IPS DF 6.9 (cell line): Measurements from ENCODE around the gene CMPK1.
"Not testable (repeated sequence)": the region's sequence is repeated elsewhere in the genome, so short reads cannot be mapped to it uniquely, and the experiment has no call there.

Experiments used
- DNase-seq: peaks from one replicate; pipeline ENCODE4 v3.0.0-alpha.2; 2013; ENCODE audit warnings: low read depth, low spot score
- H3K27ac ChIP-seq: one replicate; pipeline ENCODE4 v1.5.1; 2013; ENCODE audit warnings: low read length, control low read depth
- H3K27me3 ChIP-seq: 2 replicates; pipeline ENCODE4 v1.6.1; 2013; ENCODE audit warnings: mild to moderate bottlenecking, low read length; ENCODE audit not compliant: control insufficient read depth, insufficient read depth
- H3K36me3 ChIP-seq: 2 replicates; pipeline ENCODE4 v1.6.1; 2013; ENCODE audit warnings: low read length; ENCODE audit not compliant: control insufficient read depth, insufficient read depth
- H3K4me1 ChIP-seq: 2 replicates; pipeline ENCODE4 v1.6.1; 2013; ENCODE audit warnings: low read length; ENCODE audit not compliant: control insufficient read depth, insufficient read depth
- H3K4me3 ChIP-seq: 2 replicates; pipeline ENCODE4 v1.5.1; 2013; ENCODE audit warnings: mild to moderate bottlenecking, low read length
- H3K9me3 ChIP-seq: 2 replicates; pipeline ENCODE4 v1.6.1; 2013; ENCODE audit warnings: low read length, inconsistent platforms; ENCODE audit not compliant: control insufficient read depth, insufficient read depth
- WGBS: extraction: QIAGEN DNeasy Blood & Tissue Kit; methylation state at CpG from one replicate; pipeline ENCODE4 v1.1.7; 2013; ENCODE audit warnings: mixed read lengths, missing lambda C conversion rate; ENCODE audit not compliant: insufficient read length, insufficient coverage; 5-methylcytosine and 5-hydroxymethylcytosine counted together

The CMPK1 gene, protein sequence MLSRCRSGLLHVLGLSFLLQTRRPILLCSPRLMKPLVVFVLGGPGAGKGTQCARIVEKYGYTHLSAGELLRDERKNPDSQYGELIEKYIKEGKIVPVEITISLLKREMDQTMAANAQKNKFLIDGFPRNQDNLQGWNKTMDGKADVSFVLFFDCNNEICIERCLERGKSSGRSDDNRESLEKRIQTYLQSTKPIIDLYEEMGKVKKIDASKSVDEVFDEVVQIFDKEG

DNA sequence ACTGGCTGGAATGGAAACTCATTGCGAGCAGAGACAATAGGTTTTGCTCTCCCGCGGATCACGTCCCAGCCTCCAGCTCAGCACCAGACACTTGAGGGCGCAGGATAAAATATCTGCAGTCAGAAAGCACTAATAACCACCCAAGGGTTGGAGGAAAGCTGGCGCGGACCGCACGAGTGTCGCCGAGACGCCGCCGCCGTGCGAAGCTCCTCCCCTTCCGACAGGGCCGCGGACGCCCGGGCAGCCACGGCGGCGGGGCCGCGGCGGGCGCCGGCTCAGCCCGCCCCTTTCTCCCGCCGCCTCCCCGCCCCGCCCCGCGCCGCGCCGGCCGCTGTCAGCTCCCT is at the start of gene CMPK1:
TSS of gene CMPK1 (plus strand) at position 213 of the 344 bp plus-strand sequence. CDS start 156 bp downstream, outside the sequence.
- H3K4me1 ChIP-seq: no peaks in the 10 kb centered on the region
- no CpG with 5 or more reads among the region's 40 CpGs for WGBS
- H3K9me3 ChIP-seq: no peaks in the 10 kb centered on the region
- no peaks in the 10 kb centered on the region for H3K36me3 ChIP-seq
- H3K27ac ChIP-seq: no peak within 1 kb of the TSS
- peak; percentile 22 for DNase-seq
- peak within 1 kb of the TSS; percentile 68 for H3K4me3 ChIP-seq
- H3K27me3 ChIP-seq: no peaks in the 10 kb centered on the region

DNA sequence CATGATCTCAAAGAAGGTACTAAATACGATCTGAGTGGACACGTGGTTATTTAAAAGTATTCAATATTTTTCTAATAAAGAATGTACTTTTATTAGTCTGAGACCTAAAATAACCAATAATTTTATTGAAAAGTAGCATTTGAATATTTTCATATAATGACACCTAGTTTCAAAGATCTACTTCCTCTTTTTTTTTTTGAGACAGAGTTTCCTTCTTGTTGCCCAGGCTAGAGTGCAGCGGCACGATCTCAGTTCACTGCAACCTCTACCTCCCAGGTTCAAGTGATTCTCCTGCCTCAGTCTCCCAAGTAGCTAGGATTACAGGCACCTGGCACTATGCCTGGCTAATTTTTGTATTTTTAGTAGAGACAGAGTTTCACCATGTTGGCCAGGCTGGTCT is 45.5 kb upstream of the CMPK1 start:
- WGBS: no CpG with 5 or more reads among the region's 4 CpGs
- not testable (repeated sequence) for H3K4me1 ChIP-seq, H3K36me3 ChIP-seq, DNase-seq, H3K9me3 ChIP-seq, H3K4me3 ChIP-seq, H3K27ac ChIP-seq, H3K27me3 ChIP-seq

DNA sequence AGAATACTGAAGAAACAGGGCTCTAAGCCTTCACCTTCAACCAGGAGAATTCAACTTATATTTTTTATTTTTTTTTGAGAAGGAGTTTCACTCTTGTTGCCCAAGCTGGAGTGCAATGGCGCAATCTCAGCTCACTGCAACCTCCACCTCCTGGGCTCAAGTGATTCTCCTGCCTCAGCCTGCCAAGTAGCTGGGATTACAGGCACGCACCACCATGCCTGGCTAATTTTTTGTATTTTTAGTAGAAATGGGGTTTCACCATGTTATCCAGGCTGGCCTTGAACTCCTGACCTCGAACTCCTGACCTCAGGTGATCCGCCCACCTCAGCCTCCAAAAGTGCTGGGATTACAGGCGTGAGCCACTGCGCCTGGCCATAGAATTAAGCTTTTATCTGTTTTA is 38.7 kb upstream of the CMPK1 start:
- no CpG with 5 or more reads among the region's 6 CpGs for WGBS
- H3K9me3 ChIP-seq, DNase-seq, H3K27me3 ChIP-seq, H3K4me1 ChIP-seq, H3K4me3 ChIP-seq, H3K27ac ChIP-seq, H3K36me3 ChIP-seq: not testable (repeated sequence)

DNA sequence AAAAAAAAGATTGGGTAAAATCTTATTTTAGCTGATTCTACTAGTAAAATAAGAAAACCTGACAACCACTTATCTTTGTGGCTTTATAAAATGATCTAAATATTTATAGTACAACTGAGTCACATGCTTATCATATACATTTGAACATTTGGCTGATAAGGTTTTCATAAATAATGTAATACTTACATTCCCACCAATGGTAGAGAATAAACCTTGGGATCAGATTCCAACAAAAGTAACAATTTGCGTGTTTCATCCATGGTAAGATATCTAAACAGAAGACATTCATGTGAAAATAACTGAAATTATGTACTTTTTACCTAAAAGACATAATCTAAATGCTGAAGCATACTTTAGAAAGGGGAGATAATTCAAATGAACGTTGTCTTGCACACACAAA is 38.0 kb upstream of the CMPK1 start:
- peaks cover 2% of the 10 kb centered on the region; the same call in 1 of the 2 replicates for H3K36me3 ChIP-seq

DNA sequence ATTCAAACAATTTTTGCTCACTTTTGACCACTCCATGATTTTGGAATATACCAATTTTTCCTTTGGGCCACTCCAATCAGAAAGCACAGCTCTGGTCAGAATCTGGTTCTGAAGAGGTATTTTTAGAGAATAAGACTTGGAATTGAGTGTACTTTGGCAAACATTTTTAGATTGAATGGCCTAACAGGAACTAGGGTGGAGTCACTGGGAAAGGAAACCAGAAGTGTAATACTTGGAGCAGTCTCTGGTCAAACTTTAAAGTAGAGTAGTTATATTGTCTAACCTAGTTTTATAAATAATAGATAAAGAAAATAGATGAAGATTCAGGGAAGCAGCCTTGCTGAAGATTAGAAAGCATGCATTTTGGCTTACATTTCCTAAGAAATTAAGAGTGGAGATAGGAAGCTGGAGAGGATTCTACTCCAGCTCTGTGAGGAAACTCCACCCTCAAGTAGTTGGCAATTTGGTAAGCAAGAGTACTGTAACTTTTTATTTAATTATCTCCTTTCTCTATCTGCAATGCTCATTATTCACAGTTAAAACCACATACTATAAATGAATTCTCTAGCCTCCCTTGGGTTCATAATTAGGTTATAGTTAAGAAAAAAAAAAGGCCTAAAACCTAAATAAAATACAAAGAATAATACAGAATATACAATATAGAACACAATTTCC is 35.4 kb upstream of the CMPK1 start:
- Histone ChIP-seq H3K4me3 (no peak overlapping the region), H3K36me3 (peaks cover 17% of the 10 kb centered on the region; the same call in 1 of the 2 replicates), H3K27ac (no peak overlapping the region), H3K9me3 (no peaks in the 10 kb centered on the region), H3K4me1 (no peaks in the 10 kb centered on the region), H3K27me3 (no peaks in the 10 kb centered on the region)
- DNase-seq: no peak

More for the DNA sequence above, 38.0 kb upstream of the CMPK1 start:
- no peak overlapping the region for H3K27ac ChIP-seq
- DNase-seq: no peak
- H3K4me3 ChIP-seq: no peak overlapping the region
- no CpG with 5 or more reads among the region's 2 CpGs for WGBS
- H3K4me1 ChIP-seq: no peaks in the 10 kb centered on the region
- H3K27me3 ChIP-seq: no peaks in the 10 kb centered on the region
- H3K9me3 ChIP-seq: no peaks in the 10 kb centered on the region

DNA sequence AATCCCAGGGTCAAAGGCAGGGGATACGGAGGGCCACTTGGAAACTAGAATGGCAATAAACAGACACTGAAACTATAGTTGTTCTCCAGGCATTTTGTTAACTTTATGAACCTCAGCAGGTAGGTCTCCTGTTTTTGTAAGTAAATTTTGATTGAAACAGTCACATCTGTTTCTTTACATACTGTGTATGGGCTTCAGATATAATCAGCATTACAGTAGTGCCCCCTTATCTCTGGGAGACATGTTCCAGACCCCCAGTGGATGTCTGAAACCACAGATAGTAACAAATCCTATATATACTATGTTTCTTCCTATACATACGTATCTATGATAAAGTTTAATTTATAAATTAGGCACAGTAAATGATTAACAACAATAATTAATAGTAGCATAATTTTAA is 31.1 kb upstream of the CMPK1 start:
- Histone ChIP-seq H3K36me3 (peaks cover 15% of the 10 kb centered on the region; the same call in 1 of the 2 replicates), H3K27ac (no peak overlapping the region), H3K9me3 (no peaks in the 10 kb centered on the region), H3K27me3 (no peaks in the 10 kb centered on the region), H3K4me1 (no peaks in the 10 kb centered on the region), H3K4me3 (no peak overlapping the region)
- no CpG with 5 or more reads among the region's 2 CpGs for WGBS
- DNase-seq: no peak

DNA sequence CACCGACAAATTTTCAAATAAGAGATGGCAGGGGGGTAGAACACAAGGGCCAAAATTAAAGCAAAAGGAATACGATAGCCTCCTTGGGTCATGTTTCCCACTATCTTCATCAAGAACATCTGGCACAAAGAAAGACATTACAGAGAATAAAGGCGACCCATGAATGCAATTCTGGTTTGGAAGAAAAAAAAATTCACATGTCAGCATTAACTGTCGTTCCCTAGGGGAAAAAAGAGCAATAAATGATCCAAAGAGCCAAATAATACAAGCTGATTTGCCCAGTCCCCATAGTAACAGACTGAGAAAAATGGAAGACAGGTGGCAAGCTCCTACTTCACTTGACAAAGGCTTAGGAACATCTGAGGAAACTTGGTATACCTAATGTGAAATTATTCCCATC is 24.2 kb upstream of the CMPK1 start:
- no peak overlapping the region for H3K27ac ChIP-seq
- no peaks in the 10 kb centered on the region; the same call in 1 of the 2 replicates for H3K36me3 ChIP-seq
- H3K9me3 ChIP-seq: no peaks in the 10 kb centered on the region
- no CpG with 5 or more reads among the region's 4 CpGs for WGBS
- H3K4me1 ChIP-seq: no peaks in the 10 kb centered on the region
- no peak for DNase-seq
- H3K27me3 ChIP-seq: no peaks in the 10 kb centered on the region
- no peak overlapping the region for H3K4me3 ChIP-seq

DNA sequence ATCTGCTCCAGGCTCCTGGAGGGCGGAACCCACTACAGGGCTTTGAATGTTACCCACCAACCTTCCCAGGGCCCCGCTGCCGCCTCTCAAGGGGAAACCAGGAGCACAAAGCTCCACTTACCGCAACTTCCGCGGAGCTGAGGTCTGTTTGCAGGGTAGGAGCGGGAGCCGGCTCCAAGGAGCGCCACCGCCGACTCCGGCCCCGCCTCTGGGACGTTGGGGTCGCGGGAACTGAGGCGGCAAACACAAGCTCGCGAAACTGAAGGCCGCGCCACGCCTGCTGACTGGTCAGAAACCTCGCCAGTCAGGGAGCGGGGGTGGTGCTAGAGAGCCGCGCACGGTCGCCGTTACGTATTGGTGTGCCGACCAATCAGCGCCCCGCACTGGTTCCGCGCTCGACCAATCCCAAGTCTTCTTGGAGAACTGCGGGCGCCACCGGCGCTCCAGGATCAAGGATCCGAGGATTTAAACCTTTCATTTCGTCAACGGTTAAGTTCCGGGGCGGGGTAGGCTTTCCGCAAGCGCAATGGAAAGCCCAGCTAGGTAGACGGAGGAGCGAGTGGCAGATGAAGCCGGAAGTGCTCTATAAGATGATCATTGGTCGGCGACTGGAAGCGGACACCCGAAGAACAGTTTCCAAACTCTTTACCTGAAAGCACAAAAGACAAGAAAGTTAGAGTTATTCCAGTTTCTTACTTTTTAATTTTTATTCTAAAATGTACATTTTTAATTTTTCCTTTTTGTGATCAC is 19.5 kb upstream of the CMPK1 start, which contains the start of gene STIL:
TSS of gene STIL (minus strand) at position 233 of the 750 bp plus-strand sequence. CDS start 3,828 bp downstream, outside the sequence.
- no peaks in the 10 kb centered on the region for H3K27me3 ChIP-seq
- no peaks in the 10 kb centered on the region for H3K4me1 ChIP-seq
- WGBS: no CpG with 5 or more reads among the region's 54 CpGs
- H3K4me3 ChIP-seq: peak within 1 kb of the TSS; percentile 82
- peak; percentile 97 for DNase-seq
- H3K27ac ChIP-seq: peak within 1 kb of the TSS; percentile 4
- H3K9me3 ChIP-seq: no peaks in the 10 kb centered on the region
- H3K36me3 ChIP-seq: no peaks in the 10 kb centered on the region; the same call in 1 of the 2 replicates

DNA sequence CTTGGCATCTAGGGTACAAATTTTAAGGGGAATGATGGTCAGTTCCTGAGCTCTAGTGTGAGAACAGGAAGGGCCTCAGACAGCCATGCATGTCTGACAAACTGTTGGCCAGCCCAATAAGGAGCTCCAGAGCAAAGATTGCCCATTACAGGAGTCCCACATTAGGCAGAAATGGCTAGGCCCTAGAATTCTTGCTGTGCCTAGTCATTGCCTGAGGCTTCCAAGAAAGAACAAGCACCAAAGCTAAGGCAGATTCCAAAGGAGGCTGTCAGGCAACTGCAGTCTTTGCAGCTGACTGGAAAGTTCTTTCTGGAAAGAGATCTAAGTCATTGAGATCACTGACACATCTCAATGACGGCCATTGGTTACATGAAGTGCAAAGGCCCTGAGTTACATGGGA is 15.7 kb upstream of the CMPK1 start:
- DNase-seq: no peak
- no peaks in the 10 kb centered on the region for H3K27me3 ChIP-seq
- H3K36me3 ChIP-seq: no peaks in the 10 kb centered on the region
- no peak overlapping the region for H3K4me3 ChIP-seq
- H3K27ac ChIP-seq: no peak overlapping the region
- H3K9me3 ChIP-seq: no peaks in the 10 kb centered on the region
- no CpG with 5 or more reads among the region's 1 CpG for WGBS
- no peaks in the 10 kb centered on the region for H3K4me1 ChIP-seq

DNA sequence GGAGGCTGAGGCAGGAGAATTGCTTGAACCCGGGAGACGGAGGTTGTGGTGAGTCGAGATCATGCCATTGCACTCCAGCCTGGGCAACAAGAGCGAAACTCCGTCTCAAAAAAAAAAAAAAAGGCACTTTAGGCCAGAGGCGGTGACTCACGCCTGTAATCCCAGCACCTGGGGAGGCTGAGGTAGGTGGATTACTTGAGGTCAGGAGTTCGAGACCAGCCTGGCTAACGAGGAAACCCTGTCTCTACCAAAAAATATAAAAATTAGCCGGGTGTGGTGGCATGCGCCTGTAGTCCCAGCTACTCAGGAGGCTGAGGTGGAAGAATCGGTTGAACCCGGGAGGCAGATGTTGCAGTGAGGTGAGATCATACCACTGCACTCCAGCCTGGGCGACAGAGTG is 13.6 kb upstream of the CMPK1 start:
- DNase-seq, H3K9me3 ChIP-seq, H3K4me1 ChIP-seq, H3K27me3 ChIP-seq, H3K36me3 ChIP-seq, H3K27ac ChIP-seq, H3K4me3 ChIP-seq: not testable (repeated sequence)
- no CpG with 5 or more reads among the region's 14 CpGs for WGBS
